ENCODE measurements around the gene FXR2.

FXR2 gene

GRCh38 chr17:7557147-7557764 is 57.4 kb downstream of the FXR2 start:
- no peak overlapping the region for H2AFZ ChIP-seq (ENCODE audit: low read length, unreplicated experiment)
- no peak overlapping the region for H3K4me3 ChIP-seq (ENCODE audit: low read depth, low read length)
- peaks cover 14% of the 10 kb centered on the region for H3K79me2 ChIP-seq (ENCODE audit: control insufficient read depth, insufficient read depth, low read length, unreplicated experiment)
- H3K27me3 ChIP-seq (ENCODE audit: insufficient read depth, low read length): no peaks in the 10 kb centered on the region
- H3K4me1 ChIP-seq (ENCODE audit: control insufficient read depth, insufficient read depth, low read length, unreplicated experiment): peaks cover 28% of the 10 kb centered on the region
- H3K27ac ChIP-seq (ENCODE audit: low read depth, low read length): no peak overlapping the region
- no peaks in the 10 kb centered on the region for H3K36me3 ChIP-seq (ENCODE audit: insufficient read depth, low read length)

DNA sequence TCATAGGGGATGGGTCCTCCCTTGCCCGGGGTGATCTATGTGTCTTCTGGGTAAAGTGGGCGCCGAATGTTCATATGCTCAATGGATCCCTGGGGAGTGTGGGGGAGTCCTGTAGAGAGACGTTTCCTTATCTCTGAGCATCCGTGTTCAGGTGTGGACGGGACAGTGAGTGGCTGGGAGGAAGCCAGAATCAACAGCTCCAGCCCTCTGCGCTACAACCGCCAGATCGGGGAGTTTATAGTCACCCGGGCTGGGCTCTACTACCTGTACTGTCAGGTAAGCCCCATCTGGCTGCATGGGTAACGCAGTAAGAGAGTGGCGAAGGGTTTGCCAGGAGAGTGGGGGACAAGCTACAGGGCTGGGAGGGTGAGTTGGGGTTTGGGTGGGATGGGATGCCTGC is 58.1 kb downstream of the FXR2 start:
- Histone ChIP-seq H3K79me2 (ENCODE audit: control insufficient read depth, insufficient read depth, low read length, unreplicated experiment) (peaks cover 9% of the 10 kb centered on the region), H3K4me3 (ENCODE audit: low read depth, low read length) (no peak overlapping the region), H3K36me3 (ENCODE audit: insufficient read depth, low read length) (no peaks in the 10 kb centered on the region), H2AFZ (ENCODE audit: low read length, unreplicated experiment) (no peak overlapping the region), H3K27me3 (ENCODE audit: insufficient read depth, low read length) (no peaks in the 10 kb centered on the region), H3K27ac (ENCODE audit: low read depth, low read length) (no peak overlapping the region), H3K4me1 (ENCODE audit: control insufficient read depth, insufficient read depth, low read length, unreplicated experiment) (peaks cover 28% of the 10 kb centered on the region)

DNA sequence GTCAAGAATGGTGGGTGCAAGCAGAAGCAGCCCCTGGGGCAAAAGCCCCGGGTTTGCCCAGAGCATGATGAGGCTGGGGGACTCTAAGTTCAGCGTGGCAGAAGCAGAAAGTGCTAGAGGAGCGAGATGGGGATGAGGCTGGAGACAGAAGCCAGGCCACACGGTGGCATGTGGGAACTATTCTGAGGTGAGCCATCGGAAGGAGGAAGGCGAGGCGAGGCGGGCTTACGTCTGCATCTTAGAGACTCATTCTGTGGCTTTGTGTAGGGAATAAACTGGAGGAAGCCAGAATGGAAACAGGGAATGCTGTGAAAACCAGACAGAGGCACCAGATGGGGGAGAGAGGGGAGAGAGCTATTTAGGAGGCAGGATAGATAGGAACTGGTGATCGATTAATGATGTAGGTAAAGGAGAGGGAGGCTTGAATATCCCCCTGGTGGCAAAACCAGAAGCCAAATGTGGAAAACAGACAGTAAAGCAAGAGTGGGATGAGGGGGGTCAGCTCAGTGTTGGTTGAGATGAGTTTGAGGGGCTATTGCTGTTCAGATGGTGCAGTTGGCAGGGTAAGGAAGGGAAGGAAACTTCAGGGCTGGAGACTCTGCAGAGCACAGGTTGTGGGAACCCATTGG is 59.3 kb downstream of the FXR2 start:
- Histone ChIP-seq H3K79me2 (ENCODE audit: control insufficient read depth, insufficient read depth, low read length, unreplicated experiment) (peaks cover 9% of the 10 kb centered on the region), H3K27me3 (ENCODE audit: insufficient read depth, low read length) (no peaks in the 10 kb centered on the region), H3K27ac (ENCODE audit: low read depth, low read length) (no peak overlapping the region), H3K36me3 (ENCODE audit: insufficient read depth, low read length) (no peaks in the 10 kb centered on the region), H3K4me3 (ENCODE audit: low read depth, low read length) (no peak overlapping the region), H2AFZ (ENCODE audit: low read length, unreplicated experiment) (no peak overlapping the region), H3K4me1 (ENCODE audit: control insufficient read depth, insufficient read depth, low read length, unreplicated experiment) (peaks cover 24% of the 10 kb centered on the region)

DNA sequence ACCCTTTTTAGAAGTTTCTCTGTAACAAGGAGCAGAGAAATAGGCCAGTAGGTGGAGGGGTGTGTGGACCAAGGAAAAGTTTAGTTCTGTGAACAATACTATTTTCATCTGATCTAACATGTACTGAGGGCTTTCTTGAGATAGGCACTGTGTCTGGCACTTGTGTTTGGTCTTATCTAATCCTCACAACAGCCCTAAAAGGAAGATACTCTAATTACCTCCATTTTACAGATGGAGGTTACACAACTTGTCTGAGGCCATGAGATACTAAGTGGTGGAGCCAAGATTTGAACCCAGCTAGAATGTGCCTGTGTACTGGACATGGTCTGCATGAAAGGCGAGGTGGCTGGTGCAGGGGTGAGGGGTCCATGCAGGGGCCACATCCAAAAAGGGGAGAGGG is 61.3 kb downstream of the FXR2 start:
- H3K4me3 ChIP-seq (ENCODE audit: low read depth, low read length): no peak overlapping the region
- H3K4me1 ChIP-seq (ENCODE audit: control insufficient read depth, insufficient read depth, low read length, unreplicated experiment): peaks cover 14% of the 10 kb centered on the region
- H3K36me3 ChIP-seq (ENCODE audit: insufficient read depth, low read length): no peaks in the 10 kb centered on the region
- no peaks in the 10 kb centered on the region for H3K79me2 ChIP-seq (ENCODE audit: control insufficient read depth, insufficient read depth, low read length, unreplicated experiment)
- no peak overlapping the region for H3K27ac ChIP-seq (ENCODE audit: low read depth, low read length)
- no peaks in the 10 kb centered on the region for H3K27me3 ChIP-seq (ENCODE audit: insufficient read depth, low read length)
- no peak overlapping the region for H2AFZ ChIP-seq (ENCODE audit: low read length, unreplicated experiment)

DNA sequence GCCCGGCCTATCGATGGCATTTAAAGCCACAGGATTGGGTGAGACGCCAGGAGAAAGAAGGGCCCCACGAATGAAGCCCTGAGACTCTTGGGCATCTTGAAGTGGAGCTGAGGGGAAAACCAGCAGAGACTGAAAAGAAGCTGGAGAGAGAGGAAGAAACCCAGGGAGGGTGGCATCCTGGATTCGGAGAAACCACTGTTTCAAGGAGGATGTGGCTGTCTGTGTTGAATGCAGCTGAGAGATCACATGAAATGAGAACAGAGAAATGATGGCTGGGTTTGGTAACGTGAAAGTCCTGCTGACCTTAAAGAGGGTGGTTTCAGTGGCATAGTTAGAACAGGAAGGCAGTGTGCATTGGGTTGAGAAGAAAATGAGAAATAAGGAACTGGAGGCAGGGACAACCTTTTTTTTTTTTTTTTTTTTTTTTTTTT is 62.1 kb downstream of the FXR2 start:
- Histone ChIP-seq H3K79me2 (ENCODE audit: control insufficient read depth, insufficient read depth, low read length, unreplicated experiment) (no peaks in the 10 kb centered on the region), H2AFZ (ENCODE audit: low read length, unreplicated experiment) (no peak overlapping the region), H3K27me3 (ENCODE audit: insufficient read depth, low read length) (no peaks in the 10 kb centered on the region), H3K4me3 (ENCODE audit: low read depth, low read length) (no peak overlapping the region), H3K27ac (ENCODE audit: low read depth, low read length) (no peak overlapping the region), H3K4me1 (ENCODE audit: control insufficient read depth, insufficient read depth, low read length, unreplicated experiment) (peaks cover 7% of the 10 kb centered on the region), H3K36me3 (ENCODE audit: insufficient read depth, low read length) (no peaks in the 10 kb centered on the region)

DNA sequence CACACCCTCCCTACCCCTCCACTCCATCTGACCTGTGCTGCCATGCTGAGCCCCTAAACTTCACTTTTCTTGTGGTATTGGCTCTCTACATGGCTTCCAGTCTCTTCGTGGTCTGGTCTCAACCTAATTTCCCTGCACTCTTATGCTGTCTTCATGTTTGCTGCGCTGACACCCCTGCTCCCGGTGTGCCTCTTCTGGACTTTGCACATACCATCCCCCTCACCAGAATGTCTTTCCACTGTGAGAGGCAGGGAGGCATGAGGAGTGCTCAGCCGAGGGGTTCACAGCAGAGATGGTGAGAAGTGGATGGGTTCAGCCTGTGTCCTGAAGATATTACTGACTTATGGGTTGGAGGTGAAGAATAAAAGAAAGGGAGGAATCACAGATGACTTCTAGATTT is 63.3 kb downstream of the FXR2 start:
- H3K27me3 ChIP-seq (ENCODE audit: insufficient read depth, low read length): no peaks in the 10 kb centered on the region
- no peak overlapping the region for H3K4me3 ChIP-seq (ENCODE audit: low read depth, low read length)
- H3K79me2 ChIP-seq (ENCODE audit: control insufficient read depth, insufficient read depth, low read length, unreplicated experiment): no peaks in the 10 kb centered on the region
- H3K27ac ChIP-seq (ENCODE audit: low read depth, low read length): no peak overlapping the region
- H3K36me3 ChIP-seq (ENCODE audit: insufficient read depth, low read length): no peaks in the 10 kb centered on the region
- peaks cover 7% of the 10 kb centered on the region for H3K4me1 ChIP-seq (ENCODE audit: control insufficient read depth, insufficient read depth, low read length, unreplicated experiment)
- no peak overlapping the region for H2AFZ ChIP-seq (ENCODE audit: low read length, unreplicated experiment)

GRCh38 chr17:7550344-7550743 is 64.4 kb downstream of the FXR2 start:
- Histone ChIP-seq H2AFZ (ENCODE audit: low read length, unreplicated experiment) (no peak overlapping the region), H3K36me3 (ENCODE audit: insufficient read depth, low read length) (no peaks in the 10 kb centered on the region), H3K27me3 (ENCODE audit: insufficient read depth, low read length) (no peaks in the 10 kb centered on the region), H3K27ac (ENCODE audit: low read depth, low read length) (no peak overlapping the region), H3K4me1 (ENCODE audit: control insufficient read depth, insufficient read depth, low read length, unreplicated experiment) (peaks cover 7% of the 10 kb centered on the region), H3K4me3 (ENCODE audit: low read depth, low read length) (no peak overlapping the region), H3K79me2 (ENCODE audit: control insufficient read depth, insufficient read depth, low read length, unreplicated experiment) (no peaks in the 10 kb centered on the region)

GRCh38 chr17:7549401-7550055 is 65.2 kb downstream of the FXR2 start:
- peak overlapping the region; percentile 95 for H2AFZ ChIP-seq (ENCODE audit: low read length, unreplicated experiment)
- no peaks in the 10 kb centered on the region for H3K79me2 ChIP-seq (ENCODE audit: control insufficient read depth, insufficient read depth, low read length, unreplicated experiment)
- no peaks in the 10 kb centered on the region for H3K27me3 ChIP-seq (ENCODE audit: insufficient read depth, low read length)
- H3K27ac ChIP-seq (ENCODE audit: low read depth, low read length): no peak overlapping the region
- peaks cover 7% of the 10 kb centered on the region for H3K4me1 ChIP-seq (ENCODE audit: control insufficient read depth, insufficient read depth, low read length, unreplicated experiment)
- H3K4me3 ChIP-seq (ENCODE audit: low read depth, low read length): peak overlapping the region; percentile 87
- H3K36me3 ChIP-seq (ENCODE audit: insufficient read depth, low read length): no peaks in the 10 kb centered on the region

DNA sequence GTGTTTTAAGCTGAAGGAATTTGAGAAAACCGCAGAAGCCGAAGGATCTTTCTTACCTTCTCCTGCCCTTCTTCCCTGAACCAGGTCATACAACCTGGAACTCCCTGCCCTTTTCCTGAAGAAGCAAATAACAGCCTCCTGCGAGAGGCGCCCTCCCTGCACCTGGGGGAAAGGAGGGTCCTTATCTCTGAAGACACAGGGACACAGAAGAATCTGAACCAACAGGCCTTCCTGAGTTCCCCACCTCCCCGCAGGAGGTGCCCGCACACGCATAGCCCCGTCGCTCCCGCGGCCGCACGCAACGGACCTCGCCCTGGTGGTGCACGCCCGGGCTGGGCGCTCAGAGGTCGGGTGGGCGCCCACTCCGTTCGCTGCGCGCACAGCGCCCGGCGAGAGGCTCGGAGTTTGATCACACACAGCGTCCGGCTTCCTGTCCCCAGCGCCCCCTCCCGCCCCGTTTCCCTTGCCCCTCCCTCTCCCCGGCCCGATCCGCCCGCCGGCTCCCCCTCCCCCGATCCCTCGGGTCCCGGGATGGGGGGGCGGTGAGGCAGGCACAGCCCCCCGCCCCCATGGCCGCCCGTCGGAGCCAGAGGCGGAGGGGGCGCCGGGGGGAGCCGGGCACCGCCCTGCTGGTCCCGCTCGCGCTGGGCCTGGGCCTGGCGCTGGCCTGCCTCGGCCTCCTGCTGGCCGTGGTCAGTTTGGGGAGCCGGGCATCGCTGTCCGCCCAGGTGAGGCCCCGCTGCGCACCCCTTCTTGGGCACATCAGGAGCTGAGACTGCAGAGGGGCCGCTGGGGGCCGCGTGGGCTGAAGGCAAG is 65.9 kb downstream of the FXR2 start, which contains the start of gene TNFSF12:
Gene TNFSF12 (plus strand): TSS at position 474 of the 816 bp plus-strand sequence. CDS start 96 bp downstream, at position 570.
- Histone ChIP-seq H3K36me3 (ENCODE audit: insufficient read depth, low read length) (no peaks in the 10 kb centered on the region), H3K79me2 (ENCODE audit: control insufficient read depth, insufficient read depth, low read length, unreplicated experiment) (no peaks in the 10 kb centered on the region), H3K4me1 (ENCODE audit: control insufficient read depth, insufficient read depth, low read length, unreplicated experiment) (peaks cover 7% of the 10 kb centered on the region), H2AFZ (ENCODE audit: low read length, unreplicated experiment) (peak within 1 kb of the TSS; percentile 95), H3K27ac (ENCODE audit: low read depth, low read length) (no peak within 1 kb of the TSS), H3K4me3 (ENCODE audit: low read depth, low read length) (peak within 1 kb of the TSS; percentile 87), H3K27me3 (ENCODE audit: insufficient read depth, low read length) (no peaks in the 10 kb centered on the region)

DNA sequence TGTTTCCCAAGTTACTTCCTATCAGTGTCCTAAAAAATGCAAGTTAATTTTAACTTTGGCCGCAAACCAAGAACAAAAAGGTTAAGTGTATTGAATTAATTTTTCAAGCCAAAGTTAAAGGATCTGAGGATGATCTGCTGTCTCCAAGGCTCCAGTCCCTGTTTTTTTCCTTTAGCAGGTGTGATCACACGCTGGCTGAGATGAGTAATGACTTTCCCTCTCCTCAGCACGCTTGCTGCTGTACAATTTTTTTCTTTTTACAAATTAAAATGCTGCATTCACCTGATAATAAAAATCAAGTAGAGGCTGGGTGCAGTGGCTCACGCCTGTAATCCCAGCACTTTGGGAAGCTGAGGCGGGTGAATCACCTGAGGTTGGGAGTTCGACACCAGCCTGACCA is 69.8 kb downstream of the FXR2 start:
- Histone ChIP-seq H3K27me3 (ENCODE audit: insufficient read depth, low read length) (no peaks in the 10 kb centered on the region), H2AFZ (ENCODE audit: low read length, unreplicated experiment) (no peak overlapping the region), H3K4me3 (ENCODE audit: low read depth, low read length) (no peak overlapping the region), H3K36me3 (ENCODE audit: insufficient read depth, low read length) (no peaks in the 10 kb centered on the region), H3K4me1 (ENCODE audit: control insufficient read depth, insufficient read depth, low read length, unreplicated experiment) (peaks cover 7% of the 10 kb centered on the region), H3K27ac (ENCODE audit: low read depth, low read length) (no peak overlapping the region), H3K79me2 (ENCODE audit: control insufficient read depth, insufficient read depth, low read length, unreplicated experiment) (no peaks in the 10 kb centered on the region)
